AG08396 (cell line): ENCODE results near the gene SPECC1.
"Not testable (repeated sequence)": the region's sequence is repeated elsewhere in the genome, so short reads cannot be mapped to it uniquely, and the experiment has no call there.

Experiments
- DNase-seq: peaks from one replicate; pipeline ENCODE4 v3.0.0; 2012; ENCODE audit warnings: low spot score, mixed read lengths

SPECC1 gene, protein sequence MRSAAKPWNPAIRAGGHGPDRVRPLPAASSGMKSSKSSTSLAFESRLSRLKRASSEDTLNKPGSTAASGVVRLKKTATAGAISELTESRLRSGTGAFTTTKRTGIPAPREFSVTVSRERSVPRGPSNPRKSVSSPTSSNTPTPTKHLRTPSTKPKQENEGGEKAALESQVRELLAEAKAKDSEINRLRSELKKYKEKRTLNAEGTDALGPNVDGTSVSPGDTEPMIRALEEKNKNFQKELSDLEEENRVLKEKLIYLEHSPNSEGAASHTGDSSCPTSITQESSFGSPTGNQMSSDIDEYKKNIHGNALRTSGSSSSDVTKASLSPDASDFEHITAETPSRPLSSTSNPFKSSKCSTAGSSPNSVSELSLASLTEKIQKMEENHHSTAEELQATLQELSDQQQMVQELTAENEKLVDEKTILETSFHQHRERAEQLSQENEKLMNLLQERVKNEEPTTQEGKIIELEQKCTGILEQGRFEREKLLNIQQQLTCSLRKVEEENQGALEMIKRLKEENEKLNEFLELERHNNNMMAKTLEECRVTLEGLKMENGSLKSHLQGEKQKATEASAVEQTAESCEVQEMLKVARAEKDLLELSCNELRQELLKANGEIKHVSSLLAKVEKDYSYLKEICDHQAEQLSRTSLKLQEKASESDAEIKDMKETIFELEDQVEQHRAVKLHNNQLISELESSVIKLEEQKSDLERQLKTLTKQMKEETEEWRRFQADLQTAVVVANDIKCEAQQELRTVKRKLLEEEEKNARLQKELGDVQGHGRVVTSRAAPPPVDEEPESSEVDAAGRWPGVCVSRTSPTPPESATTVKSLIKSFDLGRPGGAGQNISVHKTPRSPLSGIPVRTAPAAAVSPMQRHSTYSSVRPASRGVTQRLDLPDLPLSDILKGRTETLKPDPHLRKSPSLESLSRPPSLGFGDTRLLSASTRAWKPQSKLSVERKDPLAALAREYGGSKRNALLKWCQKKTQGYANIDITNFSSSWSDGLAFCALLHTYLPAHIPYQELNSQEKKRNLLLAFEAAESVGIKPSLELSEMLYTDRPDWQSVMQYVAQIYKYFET

DNA sequence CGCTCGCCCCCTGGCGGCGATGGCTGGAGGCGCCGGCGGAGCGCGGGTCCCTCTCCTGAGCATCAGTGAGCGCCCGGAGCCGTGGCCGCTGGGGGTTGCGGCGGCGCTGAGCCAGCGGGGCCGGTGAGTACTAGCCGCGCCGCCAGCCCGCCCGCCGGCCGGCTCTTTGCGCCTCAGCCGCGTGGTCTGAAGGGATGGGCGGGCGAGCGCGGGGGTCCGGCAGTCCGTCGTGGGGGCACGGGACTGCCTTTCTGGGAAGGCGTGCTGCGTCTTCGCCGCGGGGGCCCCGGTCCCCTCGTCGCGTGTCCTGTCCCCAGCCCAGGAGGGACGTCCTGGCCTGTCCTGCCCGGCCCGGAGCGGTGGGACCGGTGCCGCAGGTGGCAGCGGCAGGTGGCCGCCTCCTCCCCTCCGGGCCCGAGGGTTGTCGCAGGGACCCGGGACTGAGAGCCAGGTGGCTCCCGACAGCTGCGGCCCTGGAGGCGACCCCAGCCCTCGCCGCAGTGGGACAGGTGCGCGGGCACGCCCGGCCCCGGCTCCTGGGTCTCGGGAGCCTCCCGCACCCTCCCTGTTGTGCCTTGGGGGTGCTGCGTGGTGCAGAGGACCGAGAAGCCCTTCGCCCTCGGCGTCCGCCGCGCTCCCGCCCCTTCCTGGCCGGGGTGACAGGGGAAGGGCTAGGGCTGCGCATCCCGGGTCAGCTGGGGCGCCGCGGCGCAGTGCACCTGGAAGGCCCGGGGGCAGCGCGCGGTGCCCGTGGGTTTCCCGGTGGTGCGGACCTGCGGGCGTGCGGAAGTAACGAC, at the start of gene SPECC1:
SPECC1 (plus strand) TSS at position 58 of the 797 bp plus-strand sequence. CDS start 87,293 bp downstream, outside the sequence.
- peak; percentile 91 for DNase-seq

DNA sequence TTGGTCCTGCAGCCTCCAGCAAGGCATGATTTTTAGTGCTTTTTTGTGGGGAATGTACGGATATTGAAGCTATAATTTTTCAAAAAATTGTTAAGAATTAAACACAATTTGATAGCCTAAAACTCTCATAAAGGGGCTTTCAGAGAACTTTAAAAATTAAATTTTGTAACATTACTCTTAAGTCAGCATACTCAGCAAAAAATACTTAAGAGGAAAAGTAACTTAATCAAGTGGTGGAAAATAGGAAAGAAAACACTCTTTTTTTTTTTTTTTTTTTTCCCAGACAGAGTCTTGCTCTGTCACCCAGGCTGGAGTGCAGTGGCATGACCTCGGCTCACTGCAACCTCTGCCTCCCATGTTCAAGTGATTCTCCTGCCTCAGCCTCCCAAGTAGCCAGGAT, 46.2 kb upstream of the SPECC1 start:
- DNase-seq, result not testable (repeated sequence)

DNA sequence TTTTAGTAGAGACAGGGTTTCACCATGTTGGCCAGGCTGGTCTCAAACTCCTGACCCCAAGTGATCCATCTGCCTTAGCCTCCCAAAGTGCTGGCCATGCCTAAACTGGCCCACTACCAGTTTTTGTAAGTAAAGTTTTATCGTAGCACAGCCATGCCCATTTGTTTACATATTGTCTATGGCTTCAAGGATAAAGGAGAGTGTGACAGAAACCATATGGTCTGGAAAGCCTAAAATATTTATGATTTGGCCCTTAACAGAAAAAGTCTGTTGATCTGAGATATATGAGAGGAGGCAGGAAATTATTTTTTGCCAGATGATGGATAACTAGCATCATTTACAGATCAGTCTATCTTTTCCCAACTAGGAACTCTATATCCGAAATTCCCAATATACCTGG, 36.0 kb upstream of the SPECC1 start:
- DNase-seq, result no peak

DNA sequence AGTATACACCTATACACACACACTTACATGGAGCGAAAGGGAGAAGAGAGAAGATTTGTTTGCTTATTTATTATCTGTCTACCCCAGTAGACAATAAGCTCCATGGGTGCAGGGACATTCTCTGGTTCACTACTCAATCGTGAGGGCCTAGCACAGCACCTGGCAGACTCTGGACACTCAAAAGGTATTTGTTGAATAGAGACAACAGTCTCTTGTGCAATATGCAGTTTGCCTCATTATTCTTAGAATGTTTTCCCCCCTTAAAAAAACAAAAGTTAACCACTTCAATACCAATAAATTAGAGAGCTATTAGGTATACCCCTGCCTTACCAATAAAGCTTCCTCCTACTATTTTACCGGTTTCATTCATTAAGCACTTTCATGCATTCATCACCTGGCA, 33.6 kb upstream of the SPECC1 start:
- no peak for DNase-seq

DNA sequence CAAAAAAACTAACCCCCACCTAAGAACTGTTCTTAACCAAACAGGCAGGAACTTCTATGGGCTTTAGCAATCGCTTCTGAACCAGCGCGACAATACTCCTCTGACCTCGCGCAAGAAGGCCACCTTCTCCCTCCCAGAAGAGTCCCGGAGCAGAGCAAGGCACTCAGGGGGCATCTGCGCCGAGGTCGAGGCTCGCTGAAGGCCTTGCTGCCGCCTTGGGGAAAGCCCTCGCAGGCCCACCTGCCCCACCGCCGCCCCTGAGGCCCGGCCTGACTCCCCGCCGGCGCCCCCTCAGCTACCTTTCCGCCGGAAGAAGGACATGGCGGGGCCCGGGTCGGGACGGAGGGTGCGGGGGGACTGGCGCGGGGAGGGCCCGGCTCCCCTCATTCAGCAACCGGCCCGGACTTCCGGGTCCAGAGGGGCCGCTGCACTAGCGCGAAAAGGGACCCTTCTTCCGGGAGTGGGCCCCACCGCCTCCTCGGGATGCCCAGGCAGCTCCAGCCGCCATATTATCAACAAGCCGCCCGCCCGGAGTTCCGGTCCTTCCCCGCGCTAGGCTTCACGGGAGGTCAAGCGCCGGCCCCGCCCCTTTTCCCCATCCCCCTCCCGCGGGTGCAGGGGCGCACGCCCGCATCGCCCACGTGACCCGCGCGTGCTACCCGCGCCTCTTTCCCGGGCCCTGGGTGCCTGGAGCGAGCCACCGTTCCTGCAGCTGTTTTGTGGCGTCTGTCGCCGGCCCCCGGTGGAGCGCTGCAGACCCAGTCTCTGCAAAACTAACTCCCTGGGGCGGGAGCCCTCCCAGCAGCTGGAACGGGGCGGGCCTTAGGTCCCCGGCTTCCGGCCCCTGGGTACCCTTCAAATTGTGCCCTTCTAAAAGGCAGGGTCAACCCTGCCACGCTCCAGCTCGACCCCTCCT, 31.6 kb upstream of the SPECC1 start, which contains the start of gene AKAP10:
AKAP10 (minus strand) TSS at position 536 of the 916 bp plus-strand sequence; CDS start at position 387, 149 bp downstream.
- DNase-seq, result peak; percentile 96

DNA sequence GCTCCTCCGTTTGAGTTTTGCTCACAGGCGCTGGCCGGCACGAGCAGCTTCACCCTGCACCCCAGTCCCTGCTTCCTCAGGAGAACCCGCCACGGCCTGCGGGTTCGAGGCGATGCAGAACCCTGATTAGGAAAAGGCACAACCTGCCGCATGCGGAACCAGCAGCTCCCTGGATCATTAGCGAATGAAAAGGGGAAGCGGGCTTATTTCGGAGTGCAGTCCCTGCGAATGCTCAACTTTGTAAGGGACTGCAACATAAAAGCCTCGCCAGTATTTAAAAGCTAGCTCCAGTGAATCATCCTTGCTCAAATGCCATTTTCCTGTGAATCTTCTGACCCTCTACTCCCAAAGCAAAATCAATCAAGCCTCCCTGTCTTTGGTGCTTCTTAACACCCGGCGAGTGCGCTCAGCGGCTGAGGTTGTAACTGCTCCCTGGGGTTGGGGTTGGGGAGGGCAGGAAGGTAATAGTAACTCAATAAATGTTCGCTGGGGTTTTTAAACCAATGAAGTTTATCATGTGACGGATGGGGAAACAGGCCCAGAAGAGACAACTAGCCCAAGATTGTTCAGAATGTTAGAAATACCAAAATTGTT, 30.9 kb upstream of the SPECC1 start:
- DNase-seq, result no peak

DNA sequence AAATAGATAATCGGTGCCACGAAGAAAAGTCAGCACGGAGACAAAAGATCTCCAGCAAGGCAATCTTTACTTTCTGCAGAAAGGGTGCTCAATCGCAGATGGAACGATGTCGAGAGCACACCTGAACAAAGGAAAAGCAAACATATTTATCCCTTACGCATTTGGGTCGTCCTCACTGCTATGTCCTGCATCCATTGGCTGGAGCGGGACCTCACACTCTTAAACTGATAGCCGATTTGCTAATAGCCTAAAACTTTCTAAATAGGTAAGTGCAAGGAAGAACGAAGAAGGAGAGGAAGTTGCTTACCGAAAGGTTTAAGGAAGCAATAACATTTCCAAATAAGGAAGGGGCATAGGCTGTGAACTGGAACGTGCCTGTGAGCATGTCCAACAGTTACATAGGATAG, 30.4 kb upstream of the SPECC1 start:
- no peak for DNase-seq

DNA sequence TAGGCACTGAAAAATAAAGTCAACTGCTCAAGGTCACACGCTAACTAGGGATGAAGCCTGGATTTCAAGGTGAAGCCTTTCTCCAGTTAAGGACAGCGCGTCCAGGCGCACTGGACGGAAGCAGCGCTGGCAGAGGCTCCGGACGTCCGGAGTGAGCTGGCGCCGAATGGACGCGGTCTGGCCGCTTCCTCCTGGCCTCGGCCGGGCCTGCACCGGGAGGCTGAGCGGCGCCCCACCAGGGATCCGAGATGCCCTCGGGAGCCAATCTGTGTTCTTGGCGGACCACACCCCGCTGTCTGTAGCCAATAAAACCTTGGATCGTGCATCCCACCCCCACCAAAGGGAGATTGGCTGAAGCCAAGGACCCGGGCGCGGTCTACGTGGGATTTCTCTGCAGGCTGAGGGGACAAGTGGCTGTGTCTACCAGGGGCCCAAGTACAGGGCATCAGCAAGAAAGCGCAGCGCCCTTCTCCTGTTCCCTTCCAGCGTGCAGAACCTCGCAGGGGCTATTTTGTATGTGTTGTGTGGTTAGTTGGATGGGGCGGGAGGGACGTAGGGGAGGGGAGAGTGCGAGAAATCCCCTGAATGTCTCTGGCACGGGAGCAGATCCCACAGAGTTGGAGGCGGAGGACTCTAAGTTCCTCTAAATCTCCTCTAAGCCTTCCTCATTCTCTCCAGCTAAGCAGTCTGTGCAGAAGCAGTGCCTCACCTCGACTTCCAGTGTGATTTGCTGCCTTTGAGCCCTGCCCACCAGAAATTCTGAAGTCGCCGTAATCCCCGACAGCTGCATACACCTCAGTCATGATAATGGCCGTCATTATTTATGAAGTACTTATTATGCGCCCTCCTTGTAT, 29.0 kb upstream of the SPECC1 start:
- DNase-seq, result no peak

DNA sequence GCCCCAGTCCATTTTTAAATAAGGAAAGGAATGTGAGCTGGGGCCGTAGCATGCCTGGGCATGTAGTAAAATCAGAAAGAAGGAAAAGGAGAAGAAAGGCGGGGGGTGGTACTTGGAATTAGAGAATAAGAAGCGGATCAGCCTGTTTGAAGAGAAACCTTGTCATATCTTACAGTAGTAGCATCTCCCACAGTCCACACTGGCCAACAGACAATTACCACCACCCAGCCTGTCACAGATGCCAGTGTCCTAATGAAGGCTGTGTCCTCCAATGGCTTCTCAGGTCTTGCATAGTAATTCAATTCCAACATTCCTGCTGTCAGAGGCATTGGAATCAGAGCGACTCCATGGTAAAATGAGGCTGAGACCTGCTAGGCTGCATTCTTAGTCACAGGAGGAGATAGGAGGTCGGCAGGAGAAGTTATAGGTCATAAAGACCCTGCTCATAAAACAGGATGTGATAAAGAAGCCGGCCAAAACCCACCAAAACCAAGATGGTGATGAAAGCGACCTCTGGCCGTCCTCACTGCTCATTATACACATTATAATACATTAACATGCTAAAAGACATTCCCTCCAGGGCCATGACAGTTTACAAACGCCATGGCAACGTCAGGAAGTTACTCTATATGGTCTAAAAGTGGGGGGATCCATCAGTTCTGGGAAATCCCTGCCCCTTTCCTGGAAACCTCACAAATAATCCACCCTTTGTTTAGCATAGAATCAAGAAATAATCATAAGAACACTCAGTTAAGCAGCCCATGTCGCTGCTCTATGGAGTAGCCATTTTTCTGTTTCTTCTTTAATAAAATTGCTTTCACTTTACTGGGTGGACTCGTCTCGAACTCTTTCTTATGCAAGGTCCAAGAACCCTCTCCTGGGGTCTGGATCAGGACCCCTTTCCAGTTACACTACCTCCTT, 22.0 kb upstream of the SPECC1 start:
- DNase-seq, result no peak

DNA sequence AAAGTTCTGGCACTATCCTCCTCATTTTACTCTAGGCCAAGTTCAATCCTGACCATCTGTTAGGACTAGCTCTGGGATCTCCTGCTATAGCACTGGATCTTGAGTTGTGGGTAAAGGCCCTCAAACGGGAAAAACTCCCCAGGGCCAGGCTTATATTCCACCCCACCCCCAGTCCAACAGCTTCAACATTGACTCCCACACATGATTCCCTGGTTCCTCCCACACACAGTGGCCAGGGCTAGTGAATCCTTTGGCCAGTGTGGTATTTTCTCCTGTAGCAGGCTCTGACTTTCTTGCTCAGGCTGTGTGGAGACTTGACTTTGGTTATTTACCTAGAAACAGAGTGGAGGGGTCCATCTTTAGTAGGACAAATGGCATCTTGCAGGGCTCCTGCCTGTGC, 21.3 kb upstream of the SPECC1 start:
- DNase-seq, result no peak

DNA sequence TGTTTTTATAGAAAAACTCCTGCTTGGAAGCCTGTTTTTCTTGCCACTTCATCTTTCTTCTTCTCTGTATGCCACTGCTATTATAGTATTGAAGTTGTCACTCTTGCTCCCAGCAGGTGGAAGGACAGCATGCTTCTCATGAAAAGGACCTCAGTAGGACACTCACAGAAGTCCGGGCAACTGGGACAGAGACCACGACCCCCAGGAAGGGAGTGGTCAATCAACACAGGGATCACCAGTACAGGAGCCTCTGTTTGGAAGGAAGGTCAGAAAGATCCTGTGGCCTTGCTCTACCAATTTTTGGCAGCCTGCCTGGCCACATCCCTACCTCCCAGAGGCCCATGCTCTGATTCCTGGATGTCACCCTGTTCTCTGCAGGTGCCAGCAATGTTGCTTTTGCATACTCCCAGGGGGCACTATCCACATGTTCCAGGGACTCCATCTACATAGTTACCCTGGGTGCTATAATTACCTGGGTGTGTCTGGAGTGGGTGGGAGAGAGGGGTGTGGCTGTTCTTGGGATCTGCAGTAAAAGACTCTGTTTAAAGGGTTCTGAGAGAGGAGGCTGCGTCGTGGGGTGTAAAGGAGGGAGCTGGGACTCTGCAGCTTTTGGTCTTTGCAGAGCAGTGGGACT, 17.8 kb upstream of the SPECC1 start:
- no peak for DNase-seq

DNA sequence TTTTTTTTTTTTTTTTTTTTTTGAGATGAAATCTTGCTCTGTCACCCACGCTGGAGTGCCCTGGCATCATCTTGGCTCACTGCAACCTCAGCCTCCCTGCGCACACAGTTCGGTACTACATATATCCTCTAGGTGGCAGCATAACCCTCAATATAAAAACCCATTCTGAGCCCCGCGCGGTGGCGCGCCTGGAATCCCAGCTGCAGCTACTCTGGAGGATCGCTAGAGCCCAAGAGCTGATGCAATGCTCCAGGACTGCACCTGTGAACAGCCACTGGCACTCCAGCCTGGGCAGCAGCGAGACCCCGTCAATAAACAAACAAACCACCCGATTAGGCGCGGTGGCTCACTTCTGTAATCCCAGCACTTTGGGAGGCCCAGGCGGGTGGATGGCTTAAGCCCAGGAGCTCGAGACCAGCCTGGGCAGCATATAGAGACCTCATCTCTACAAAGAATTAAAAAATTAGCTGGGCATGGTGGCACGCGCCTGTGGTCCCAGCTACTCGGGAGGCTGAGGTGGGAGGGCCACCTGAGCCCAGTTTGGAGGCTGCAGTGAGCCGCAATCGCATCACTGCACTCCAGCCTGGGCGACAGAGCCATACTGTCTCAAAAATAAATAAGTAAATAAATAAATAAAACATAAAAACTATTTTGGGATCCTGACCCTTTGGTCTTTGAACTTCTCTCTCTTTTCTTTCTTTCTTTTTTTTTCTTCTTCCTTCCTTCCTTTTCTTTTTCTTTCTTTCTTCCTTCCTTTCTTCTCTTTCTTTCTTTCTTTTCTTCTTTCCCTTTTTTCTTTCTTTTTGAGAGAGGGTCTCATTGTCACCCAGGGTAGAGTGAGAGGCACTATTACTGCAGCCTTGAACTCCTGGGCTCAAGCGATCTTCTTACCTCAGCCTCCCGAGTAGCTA, 16.1 kb upstream of the SPECC1 start:
- peak; percentile 75 for DNase-seq

DNA sequence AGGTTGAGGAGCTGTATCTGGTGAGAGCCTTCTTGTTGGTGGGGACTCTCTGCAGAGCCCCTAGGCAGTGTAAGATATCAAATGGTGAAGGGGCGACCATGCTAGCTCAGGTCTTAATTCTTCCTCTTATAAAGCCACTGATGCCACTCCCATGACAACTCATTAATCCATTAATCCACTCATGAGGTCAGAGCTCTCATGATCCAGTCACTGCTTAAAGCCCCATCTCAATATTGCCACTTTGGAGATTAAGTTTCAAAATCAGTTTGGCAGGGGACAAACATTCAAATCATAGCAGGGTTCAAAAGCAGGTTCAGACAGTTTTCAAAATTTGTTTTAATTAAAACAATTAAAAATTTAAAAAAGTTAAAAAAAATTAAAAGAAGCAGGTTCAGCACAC, 13.1 kb upstream of the SPECC1 start:
- DNase-seq, result no peak

DNA sequence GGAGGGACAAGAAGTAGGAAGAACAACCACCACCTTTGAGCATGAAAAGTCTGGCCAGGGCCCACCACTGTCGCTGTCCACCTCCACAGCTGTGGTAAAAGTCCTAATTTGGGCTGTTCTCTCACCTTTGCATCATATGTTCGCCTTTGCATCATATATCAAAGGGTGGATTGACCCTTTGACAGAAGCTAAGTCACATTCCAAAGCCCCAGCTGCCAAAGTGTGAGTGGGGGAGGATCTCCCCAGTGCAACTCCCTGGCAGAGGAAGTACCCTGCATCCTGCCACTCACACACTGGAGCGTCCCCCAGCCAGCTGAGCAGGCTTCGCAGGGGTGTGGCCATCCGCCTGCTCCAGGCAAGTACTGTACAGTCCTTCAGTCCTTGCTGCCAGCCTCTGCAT, 12.7 kb upstream of the SPECC1 start:
- no peak for DNase-seq

DNA sequence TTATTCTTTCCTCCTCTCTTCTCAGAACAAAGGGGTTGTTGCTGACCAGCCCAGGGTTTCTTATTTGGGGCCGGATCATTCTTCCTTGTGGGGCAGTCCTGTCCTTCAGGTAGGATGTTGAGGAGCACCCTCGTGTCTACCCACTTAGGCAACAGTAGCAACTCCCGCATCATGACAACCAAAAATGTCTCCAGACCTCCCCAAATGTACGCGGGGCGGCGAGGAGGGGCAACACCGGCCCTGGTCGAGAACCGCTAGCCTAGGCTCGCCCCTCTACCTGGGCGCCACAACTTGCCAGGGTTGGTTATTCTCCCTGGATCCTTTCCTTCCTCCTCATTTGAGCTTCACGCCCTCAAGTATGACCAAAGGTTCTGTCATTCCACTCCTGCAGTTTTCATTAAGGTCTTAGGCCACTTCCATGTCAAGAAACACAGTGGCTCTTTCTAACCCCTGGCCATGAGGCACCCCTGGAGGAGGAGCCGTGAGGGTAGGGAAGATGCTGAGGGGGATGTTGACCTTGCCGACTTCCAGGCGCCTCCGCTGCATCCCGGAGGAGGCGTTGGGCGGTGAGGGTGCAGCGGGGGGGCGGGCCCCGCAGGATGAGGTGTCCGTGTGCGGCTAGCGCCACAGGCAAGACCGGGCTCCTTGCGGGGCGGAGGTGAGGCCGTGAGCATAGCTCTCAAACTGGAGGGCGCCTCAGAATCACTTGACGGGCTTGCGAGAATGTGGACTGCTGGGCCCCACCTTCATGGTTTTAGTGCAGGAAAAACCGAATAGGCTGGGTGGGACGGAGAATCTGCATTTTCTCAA, 712 bp upstream of the SPECC1 start:
- no peak for DNase-seq

DNA sequence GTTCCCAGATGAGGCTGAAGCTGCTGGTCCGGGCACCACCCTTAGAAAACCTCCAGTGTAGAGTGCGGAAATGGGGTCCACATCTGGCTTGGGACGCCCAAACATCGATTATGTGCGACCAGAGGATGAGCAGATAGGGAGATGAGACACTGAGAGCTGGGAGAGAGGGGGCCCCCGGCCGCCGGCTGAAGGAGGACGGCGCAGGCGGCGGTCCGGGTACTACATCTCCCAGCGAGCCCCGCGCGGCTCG, 182 bp upstream of the SPECC1 start:
- no peak for DNase-seq
